HG02938 (cell line): Measurements from ENCODE around the gene ADORA1.

ENCODE experiments used
- ATAC-seq: cut with Tn5 transposase; IDR thresholded peaks from one replicate; pipeline ENCODE4 v1.9.1; 2021; ENCODE audit warnings: mild to moderate bottlenecking, moderate library complexity; ENCODE audit not compliant: unreplicated experiment

ADORA1 gene

DNA sequence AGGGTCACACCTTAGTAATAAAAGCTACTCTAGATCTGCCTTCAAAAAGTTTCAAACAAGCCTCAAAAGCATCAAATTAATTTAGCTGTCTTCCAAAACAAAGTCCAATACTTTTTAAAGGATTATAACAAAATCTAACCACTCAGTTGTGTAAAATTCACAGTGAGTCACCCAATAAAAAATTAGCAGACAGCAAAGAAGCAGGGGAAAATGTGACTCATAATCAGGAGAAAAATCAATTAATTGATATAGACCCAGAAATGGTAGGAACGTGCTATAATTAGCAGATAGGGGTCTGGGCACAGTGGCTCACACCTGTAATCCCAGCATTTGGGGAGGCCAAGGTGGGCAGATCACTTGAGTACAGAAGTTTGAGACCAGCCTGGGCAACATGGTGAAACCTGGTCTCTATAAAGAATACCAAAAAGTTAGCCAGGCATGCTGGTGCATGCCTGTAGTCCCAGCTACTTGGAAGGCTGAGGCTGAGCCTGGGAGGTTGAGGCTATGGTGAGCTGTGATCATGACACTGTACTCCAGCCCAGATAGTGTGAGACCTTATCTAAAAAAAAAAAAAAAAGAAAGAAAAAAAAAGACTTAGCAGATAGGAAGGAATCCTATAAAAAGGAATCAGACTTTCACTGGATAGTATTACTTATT is 33.6 kb upstream of the ADORA1 start:
- no peak for ATAC-seq

GRCh38 chr1:203095061-203095690 is 32.4 kb upstream of the ADORA1 start:
- ATAC-seq = no peak

GRCh38 chr1:203096566-203096965 is 31.0 kb upstream of the ADORA1 start:
- ATAC-seq = no peak

- ATAC-seq = no peak
Observed at GRCh38 chr1:203097001-203097400, 30.5 kb upstream of the ADORA1 start.

GRCh38 chr1:203098445-203098844 is 29.1 kb upstream of the ADORA1 start:
- no peak for ATAC-seq

DNA sequence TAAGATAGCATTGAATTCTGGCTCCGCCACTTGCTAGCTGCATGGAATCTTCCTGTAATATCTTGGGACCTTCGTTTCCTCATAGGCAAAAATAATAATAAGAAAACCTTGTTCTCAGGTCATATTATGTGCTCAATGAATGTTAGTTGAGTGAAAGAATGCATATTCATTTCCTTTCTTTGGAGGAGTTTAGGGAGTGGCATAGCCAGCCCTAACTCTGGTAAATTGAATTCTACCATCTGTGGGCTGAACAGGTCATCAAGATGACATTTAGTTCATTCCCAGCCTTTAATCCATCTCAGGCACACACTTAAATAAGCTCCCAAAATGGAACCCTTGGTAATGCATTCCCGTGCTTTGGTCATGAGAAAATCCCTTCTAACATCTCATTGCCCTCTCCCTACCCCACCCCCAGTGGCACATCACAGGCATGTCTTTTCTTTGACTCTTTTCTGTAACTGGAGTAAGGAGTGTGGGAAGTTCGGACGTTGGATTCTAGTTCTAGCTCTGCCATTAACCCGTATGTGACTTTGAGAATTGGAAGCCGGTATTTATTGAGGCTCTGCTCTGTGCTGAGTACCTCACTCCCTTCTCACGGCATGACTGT is 28.5 kb upstream of the ADORA1 start:
- ATAC-seq = no peak

- no peak for ATAC-seq
Observed at GRCh38 chr1:203099805-203100515, 27.6 kb upstream of the ADORA1 start.

- no peak for ATAC-seq
Observed at GRCh38 chr1:203100516-203100869, 27.0 kb upstream of the ADORA1 start.

- no peak for ATAC-seq
Observed at GRCh38 chr1:203101813-203102634, 25.5 kb upstream of the ADORA1 start.

- ATAC-seq = no peak
Observed at GRCh38 chr1:203103216-203103615, 24.3 kb upstream of the ADORA1 start.

GRCh38 chr1:203103829-203104495 is 23.6 kb upstream of the ADORA1 start:
- ATAC-seq = no peak

DNA sequence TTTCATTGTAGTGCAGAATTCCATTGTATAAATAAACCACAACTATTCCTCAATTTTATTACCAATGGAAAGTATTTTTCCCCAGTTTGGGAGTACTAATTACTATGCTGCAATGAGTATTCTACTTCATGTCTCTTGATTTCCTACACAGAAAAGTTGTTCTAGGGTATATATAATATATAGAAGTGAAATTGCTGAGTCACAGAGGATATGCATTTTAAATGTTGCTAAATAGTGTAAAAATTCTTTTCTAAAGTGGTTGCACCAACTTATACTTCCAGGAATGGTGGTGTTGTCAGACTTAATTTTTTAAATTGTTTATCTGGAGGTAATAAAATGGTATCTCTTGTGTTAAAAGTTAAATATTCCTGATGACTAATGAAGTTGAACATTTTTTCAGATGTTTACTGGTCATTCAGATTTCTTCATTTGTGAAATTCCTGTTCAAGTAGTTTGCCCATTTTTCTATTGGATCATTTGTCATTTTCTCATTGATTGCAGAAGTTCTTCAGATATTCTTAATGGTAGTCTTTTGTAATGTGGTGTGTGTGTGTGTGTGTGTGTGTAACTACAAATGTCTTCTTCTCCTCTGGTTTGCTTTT is 22.6 kb upstream of the ADORA1 start:
- ATAC-seq = no peak

- no peak for ATAC-seq
Observed at GRCh38 chr1:203112475-203112874, 15.1 kb upstream of the ADORA1 start.

DNA sequence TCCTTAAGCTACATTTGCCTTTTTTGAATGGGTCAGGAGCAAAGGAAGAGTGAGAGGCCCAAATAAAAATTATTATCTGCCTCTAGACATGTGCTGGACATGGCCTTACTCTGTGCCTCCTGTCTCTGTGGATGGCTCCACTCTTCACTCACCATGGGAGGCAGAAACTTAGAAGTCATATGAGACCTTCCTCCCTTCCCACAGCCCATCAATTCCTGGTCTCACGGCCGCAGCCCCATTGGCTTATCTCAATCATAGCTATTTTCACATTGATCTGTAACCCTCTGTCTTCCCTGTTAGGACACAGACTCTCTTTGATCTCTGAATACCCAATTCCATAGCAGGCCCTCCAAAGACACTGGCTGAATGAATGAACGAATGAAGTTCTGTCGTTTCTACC is 14.2 kb upstream of the ADORA1 start:
- no peak for ATAC-seq

- no peak for ATAC-seq
Observed at GRCh38 chr1:203114202-203114601, 13.3 kb upstream of the ADORA1 start.

DNA sequence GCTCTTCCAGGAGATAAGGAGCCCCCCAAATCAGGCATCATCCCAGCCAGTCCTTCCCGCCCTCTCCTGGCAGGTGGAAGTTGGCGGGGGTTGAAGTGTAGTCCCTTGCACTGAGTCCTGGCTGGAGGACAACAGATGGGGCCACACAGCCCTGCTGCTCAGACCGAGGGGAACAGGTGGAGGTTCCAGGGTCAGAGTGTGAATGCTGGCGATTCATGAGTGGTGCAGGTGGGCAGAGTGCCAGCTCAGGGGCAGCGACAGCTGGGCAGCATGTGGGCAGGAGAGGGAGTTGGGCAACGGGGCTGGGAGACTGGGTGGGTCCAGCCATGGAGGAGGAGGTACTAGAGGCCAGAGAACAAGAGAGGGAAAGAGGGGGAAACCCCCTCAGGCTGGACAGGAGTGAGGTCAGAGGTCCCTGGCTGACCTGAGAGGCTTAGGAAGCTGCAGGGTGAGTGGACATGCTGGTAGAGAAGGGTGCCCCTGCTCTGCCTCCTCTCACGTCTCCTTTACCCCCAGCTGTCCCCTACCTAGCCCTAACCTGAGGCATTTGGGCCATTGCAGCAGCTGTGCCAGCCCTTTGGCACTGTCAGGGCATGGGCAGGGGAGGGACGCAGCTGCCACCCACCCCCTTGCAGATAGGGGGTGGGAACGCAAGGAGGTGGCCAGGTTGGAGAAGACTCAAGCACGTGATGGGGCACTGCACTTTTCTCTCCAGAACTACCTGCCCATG is 11.3 kb upstream of the ADORA1 start:
- ATAC-seq = no peak

GRCh38 chr1:203117611-203118575 is 9.6 kb upstream of the ADORA1 start:
- ATAC-seq = no peak
